Mucosa of gallbladder (tissue), 1 donor: ENCODE data around the gene RNF181. TPM values are rescaled to one million over a fixed set of nuclear protein-coding genes. Genes with fewer than 3 reads are reported as not detected.
"Not testable (repeated sequence)": the region's sequence is repeated elsewhere in the genome, so short reads cannot be mapped to it uniquely, and the experiment has no call there.

ENCODE experiments used
- DNase-seq: peaks from one replicate; pipeline ENCODE4 v3.0.0-alpha.2; 2020; ENCODE audit warnings: low spot score
- total RNA-seq: library from RNA; stranded (reverse); gene quantifications from one replicate; pipeline ENCODE4 v1.2.1, GENCODE V29; 2021
- donor health status: DM: no; HTN: no; CAD: no.

Gene RNF181, protein sequence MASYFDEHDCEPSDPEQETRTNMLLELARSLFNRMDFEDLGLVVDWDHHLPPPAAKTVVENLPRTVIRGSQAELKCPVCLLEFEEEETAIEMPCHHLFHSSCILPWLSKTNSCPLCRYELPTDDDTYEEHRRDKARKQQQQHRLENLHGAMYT
- total RNA-seq: 94.1 TPM

DNA sequence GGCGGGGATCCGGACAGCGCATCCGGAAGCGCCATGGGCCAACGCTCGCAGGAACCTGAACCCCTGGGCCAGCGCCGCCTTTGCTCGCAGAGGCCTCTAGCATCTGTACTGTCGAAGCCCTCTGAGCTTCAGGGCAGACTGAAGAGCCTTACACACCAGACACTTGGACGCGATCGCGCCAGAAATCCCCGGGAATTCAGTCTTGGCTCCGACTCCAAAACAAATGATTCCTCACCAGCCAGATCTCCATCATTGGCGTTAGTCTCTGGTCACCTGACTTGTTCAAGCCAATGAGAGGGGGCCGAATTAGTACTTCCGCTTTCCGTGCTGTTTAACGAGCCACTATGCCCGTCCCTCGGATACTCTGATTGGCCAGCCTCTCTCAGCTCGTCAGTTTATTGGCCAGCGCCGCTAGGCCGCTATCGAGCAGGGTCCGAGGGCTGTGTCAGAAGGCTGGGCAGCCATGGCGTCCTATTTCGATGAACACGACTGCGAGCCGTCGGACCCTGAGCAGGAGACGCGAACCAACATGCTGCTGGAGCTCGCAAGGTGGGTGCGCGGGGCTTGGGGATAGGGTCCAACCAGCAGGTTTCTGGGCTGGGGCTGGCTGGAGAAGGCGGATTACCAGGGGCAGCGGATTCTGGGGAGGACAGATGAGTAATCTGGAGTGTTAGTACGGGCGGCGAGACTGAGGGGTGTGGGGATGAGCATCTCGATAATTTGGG, at the start of gene RNF181:
Gene RNF181, plus strand, starts transcription at position 445 of the 725 bp plus-strand sequence. Its CDS starts 19 bp downstream, at position 464.
- peak; percentile 98 for DNase-seq

- DNase-seq: no peak
These were observed 49.7 kb upstream of the RNF181 start for GRCh38 chr2:85545780-85546240.

GRCh38 chr2:85547089-85547858, 48.3 kb upstream of the RNF181 start:
- DNase-seq: no peak

DNA sequence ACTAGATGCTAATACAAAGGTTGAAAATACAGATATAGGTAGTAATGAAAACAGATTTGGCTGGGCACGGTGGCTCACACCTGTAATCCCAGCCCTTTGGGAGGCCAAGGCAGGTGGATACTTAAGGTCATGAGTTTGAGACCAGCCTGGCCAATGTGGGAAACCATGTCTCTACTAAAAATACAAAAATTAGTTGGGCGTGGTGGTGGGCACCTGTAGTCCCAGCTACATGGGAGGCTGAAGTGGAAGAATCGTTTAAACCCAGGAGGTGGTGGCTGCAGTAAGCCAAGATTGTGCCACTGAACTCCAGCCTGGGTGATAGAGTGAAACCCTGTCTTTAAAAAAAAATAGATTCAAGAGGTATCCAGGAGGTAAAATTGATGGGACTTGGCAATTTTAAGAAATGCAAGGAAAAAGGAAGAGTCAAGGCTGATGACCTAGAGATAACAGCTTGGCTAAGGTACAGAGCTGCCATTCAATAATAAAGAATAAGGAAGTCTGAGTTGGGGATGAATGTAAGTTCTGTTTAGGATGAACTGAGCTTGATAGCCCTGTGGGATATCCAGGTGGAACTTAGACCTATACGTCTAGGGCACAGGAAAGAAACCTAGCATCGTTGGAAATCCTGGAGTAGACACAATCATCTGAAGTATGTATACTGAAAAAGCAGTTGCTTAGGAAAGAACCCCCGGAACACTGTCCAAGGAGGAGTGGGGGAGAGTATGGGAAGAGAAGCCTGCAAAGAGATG, 47.5 kb upstream of the RNF181 start:
- no peak for DNase-seq

- no peak for DNase-seq
These were observed 47.0 kb upstream of the RNF181 start for GRCh38 chr2:85548608-85548900.

DNA sequence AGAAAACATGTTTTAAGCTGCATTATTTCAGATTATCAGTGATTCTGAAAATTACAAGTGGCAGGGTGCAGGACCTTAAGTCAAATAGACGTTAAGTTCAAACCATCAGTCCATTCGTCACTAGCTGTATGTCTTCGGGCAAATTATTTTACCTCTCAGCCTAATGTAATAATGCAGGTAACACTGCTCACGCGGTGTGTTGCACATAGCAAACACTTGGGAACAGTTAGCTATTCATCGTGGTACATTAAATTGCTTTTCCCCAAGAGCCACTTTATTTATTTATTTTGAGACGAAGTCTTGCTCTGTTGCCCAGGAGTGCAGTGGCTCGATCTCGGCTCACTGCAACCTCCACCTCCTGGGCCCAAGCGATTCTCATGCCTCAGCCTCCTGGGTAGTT, 46.5 kb upstream of the RNF181 start:
- no peak for DNase-seq

DNA sequence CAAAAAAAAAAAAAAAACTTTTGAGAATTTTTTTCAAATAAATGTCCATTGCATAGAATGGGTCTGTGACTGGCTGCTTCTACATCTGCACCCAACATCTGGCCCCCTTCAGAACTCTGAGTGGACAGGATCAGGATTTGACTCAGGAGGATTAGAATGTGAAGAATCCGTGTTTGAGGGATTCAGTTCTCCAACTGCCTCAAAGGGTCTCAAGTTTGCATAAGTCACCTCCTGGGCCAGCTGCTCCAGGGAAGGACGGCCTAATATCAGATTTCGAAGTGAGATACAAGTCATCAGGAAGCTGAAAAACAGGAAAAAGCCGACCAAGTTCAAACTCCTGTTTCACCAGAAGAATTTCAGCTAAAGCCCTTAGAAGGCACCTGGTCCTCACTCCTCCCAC, 45.7 kb upstream of the RNF181 start:
- DNase-seq: no peak

DNA sequence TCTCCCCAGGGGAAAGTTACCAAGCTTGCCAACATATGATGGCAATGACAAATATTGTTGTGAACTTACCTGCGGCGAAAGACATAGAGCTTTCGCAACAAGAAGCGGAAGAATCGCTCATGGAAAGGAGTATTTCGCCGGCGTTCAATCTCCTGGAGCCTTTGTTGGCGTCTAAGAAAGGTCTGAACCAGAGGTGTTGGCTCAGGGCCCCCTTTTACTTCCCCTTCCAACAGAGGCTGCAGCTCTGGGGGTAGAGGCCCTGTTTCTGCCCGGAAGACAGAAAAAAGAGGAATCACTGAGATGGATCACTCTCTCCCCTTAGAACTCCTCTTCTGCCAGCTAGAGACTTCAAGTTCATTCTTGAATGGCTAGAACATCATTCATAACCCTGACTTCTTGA, 45.1 kb upstream of the RNF181 start:
- DNase-seq: no peak

DNA sequence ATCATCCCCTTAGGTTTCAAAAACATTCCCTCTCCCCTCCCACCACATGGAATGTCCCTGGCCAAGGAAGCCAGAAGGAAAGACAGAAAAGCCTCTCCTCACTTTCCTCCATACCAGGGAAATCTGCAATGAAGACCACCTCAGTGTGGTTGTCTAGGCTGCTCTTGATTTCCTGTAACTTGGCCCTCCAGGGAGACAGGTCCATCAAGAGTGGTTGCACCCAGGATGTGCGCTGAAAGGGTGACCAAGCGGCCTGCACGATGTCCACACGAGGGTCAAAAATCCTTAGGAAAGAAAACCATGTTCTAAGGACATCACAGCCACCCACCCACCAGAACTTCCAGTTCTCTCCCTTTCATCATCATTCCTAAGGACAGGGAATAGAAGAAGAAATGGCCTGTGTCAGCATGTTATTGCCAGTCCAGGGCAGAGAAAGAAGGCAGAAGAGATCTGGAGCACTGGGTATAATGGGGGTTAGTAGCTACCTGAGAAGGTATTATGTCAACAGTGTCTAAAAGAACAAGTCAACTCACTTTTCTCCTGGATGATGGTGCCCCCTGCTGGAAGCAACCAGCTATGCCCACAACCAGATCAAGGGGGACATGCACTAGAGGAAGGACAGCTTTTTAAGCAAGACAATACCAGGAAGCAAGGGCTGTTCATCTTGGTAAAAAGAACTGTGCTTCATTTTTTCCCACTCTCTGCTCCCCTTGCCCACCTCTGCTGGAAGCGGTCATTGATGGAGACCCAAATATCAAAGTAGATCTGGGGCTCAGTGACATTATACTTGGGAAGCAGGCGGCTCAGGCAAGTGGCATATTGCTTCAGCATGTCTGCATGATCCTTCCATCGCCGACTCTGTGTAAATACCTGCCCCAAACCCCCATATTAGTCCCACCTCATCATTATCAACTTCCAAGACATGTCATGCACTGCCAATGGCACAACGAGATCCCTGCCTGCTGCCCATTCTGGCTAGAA, 43.6 kb upstream of the RNF181 start:
- peak; percentile 89 for DNase-seq

GRCh38 chr2:85553184-85553583, 42.4 kb upstream of the RNF181 start:
- no peak for DNase-seq

GRCh38 chr2:85554980-85555612, 40.4 kb upstream of the RNF181 start:
- DNase-seq: no peak

DNA sequence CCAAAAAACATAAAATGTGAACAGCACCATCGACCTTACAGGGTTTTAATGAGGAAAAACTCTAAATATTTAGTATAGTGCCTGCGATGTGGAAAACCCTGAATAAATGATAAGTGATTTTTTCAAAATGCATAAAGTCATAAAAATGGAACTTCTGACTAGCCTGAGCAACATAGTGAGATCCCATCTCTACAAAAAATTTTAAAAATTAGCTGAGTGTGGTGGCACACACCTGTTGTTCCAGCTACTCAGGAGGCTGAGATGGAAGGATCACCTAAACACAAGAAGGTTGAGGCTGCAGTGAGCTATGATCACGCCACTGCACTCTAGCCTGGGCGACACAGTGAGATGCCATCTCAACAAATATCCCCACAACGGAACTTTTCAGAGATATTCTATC, 38.4 kb upstream of the RNF181 start:
- no peak for DNase-seq

GRCh38 chr2:85558160-85558559, 37.4 kb upstream of the RNF181 start:
- DNase-seq: no peak

- not testable (repeated sequence) for DNase-seq
These were observed 35.2 kb upstream of the RNF181 start for GRCh38 chr2:85560403-85560726.

GRCh38 chr2:85560812-85561279, 34.7 kb upstream of the RNF181 start:
- no peak for DNase-seq

GRCh38 chr2:85561280-85562212, 34.0 kb upstream of the RNF181 start, which contains the start of gene GGCX:
GGCX (minus strand) TSS chr2:85561493; CDS start chr2:85561428, 65 bp downstream.
- peak; percentile 96 for DNase-seq

DNA sequence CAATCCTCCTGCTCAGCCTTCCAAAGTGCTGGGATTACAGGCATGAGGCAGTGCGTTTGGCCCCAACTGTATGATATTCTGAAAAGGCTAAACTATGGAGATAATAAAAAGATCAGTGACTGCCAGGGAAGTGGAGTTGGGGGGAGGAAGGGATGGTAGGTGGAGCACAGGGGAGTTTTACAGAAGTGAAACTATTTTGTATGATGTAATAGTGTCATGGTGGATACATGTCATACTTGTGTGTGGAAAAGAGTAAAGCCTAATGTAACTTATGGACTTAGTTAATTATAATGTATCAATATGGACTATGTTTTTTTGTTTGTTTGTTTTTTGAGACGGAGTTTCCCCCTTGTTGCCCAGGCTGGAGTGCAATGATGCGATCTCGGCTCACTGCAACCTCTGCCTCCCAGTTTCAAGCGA, 31.4 kb upstream of the RNF181 start:
- DNase-seq: no peak

DNA sequence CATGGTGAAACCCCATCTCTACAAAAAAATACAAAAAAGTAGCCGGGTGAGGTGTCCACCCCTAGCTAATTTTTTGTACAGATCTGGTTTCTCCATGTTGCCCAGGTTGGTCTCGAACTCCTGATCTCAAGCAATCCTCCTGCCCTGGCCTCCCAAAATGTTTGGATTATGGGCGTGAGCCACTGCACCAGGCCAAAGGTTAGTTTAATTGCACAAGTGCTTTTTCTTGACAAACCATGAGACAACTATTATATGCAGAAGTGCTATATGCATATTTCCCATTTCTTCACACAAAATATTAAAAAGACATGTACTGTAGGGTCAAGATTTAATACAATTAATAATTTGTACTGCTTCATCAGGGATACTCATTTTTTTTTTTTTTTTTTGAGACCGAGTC, 29.3 kb upstream of the RNF181 start:
- DNase-seq: no peak

DNA sequence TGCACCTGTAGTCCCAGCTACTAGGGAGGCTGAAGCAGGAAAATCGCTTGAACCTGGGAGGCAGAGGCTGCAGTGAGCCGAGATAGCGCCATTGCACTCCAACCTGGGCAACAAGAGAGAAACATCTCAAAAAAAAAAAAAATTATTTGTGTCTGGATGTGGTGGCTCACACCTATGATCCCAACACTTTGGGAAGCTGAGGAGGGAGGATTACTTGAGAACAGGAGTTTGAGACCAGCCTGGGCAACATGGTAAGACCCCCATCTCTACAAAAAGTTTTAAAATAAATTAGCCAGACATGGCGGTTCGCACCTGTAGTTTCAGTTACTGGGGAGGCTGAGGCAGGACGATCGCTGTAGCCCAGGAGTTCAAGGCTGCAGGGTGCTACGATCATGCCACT, 19.8 kb upstream of the RNF181 start:
- no peak for DNase-seq

DNA sequence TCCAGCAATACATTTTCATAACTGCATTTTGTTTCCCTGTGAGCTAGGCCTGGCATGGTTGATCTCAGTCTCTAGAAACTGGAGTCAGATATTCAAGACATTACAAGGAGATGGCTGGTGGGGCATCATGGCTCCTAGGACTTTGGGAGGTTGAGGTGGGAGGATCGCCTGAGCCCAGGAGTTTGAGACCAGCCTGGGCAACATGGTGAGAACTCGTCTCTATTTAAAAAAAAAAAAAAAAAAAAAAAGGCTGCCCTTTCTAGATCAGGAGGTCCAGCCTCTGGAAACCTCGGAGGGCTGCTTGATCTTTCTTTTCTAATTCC, 18.5 kb upstream of the RNF181 start:
- DNase-seq: no peak
